ENCODE results near the gene RDH14. TPM values are rescaled to one million over a fixed set of nuclear protein-coding genes. Genes with fewer than 3 reads are reported as not detected.
A peak's percentile ranks its signal among the peaks of the same experiment; 100 is the strongest.

RDH14 gene
- total and polyA plus RNA-seq, 4 donors: 10.8 to 32.3 (median 23.9) TPM

- peaks cover 0 to 21% of the 10 kb centered on the region in 2 donors for H3K4me1 ChIP-seq (ENCODE audit: control insufficient read depth in 1 of 2, insufficient read depth in 2 of 2, low read length in 2 of 2)
- peak overlapping the region in 1 of 2 donors; percentile 67 for H3K27ac ChIP-seq (ENCODE audit: low read depth in 1 of 2, low read length in 2 of 2)
- H3K27me3 ChIP-seq (ENCODE audit: control insufficient read depth in 1 of 2, insufficient read depth in 2 of 2, low read length in 1 of 2): no peaks in the 10 kb centered on the region
- H3K9me3 ChIP-seq (ENCODE audit: control insufficient read depth, low read length): no peaks in the 10 kb centered on the region
- 39 to 43% methylated on average over 3 of the region's 3 CpGs for WGBS, 2 donors
- DNase-seq (no peak), ATAC-seq (ENCODE audit: low FRiP score) (no peak)
- no peak overlapping the region for H3K4me3 ChIP-seq (ENCODE audit: low read length in 2 of 2)
- intact Hi-C loops (cut with DNase I): no loop called here
- H3K36me3 ChIP-seq (ENCODE audit: control insufficient read depth in 1 of 2, insufficient read depth in 2 of 2, low read length in 1 of 2): no peaks in the 10 kb centered on the region
Measured at GRCh38 chr2:18552351-18553077, 7.9 kb downstream of the RDH14 start.

GRCh38 chr2:18551623-18552022, 8.8 kb downstream of the RDH14 start:
- ATAC-seq (ENCODE audit: low FRiP score) (no peak), DNase-seq (no peak)
- Histone ChIP-seq H3K9me3 (ENCODE audit: control insufficient read depth, low read length) (no peaks in the 10 kb centered on the region), H3K4me3 (ENCODE audit: low read length in 2 of 2) (no peak overlapping the region), H3K27me3 (ENCODE audit: control insufficient read depth in 1 of 2, insufficient read depth in 2 of 2, low read length in 1 of 2) (no peaks in the 10 kb centered on the region), H3K36me3 (ENCODE audit: control insufficient read depth in 1 of 2, insufficient read depth in 2 of 2, low read length in 1 of 2) (no peaks in the 10 kb centered on the region), H3K27ac (ENCODE audit: low read depth in 1 of 2, low read length in 2 of 2) (peak overlapping the region in 1 of 2 donors; percentile 39), H3K4me1 (ENCODE audit: control insufficient read depth in 1 of 2, insufficient read depth in 2 of 2, low read length in 2 of 2) (peaks cover 0 to 18% of the 10 kb centered on the region in 2 donors)
- intact Hi-C loops (cut with DNase I): no loop called here
- 59 to 62% methylated on average over 2 of the region's 2 CpGs for WGBS, 2 donors

- intact Hi-C loops (cut with DNase I): no loop called here
- WGBS, 2 donors: 90% methylated on average over 1 of the region's 1 CpG
- Histone ChIP-seq H3K9me3 (ENCODE audit: control insufficient read depth, low read length) (no peaks in the 10 kb centered on the region), H3K4me1 (ENCODE audit: control insufficient read depth in 1 of 2, insufficient read depth in 2 of 2, low read length in 2 of 2) (peaks cover 0 to 18% of the 10 kb centered on the region in 2 donors), H3K27me3 (ENCODE audit: control insufficient read depth in 1 of 2, insufficient read depth in 2 of 2, low read length in 1 of 2) (no peaks in the 10 kb centered on the region), H3K27ac (ENCODE audit: low read depth in 1 of 2, low read length in 2 of 2) (no peak overlapping the region), H3K36me3 (ENCODE audit: control insufficient read depth in 1 of 2, insufficient read depth in 2 of 2, low read length in 1 of 2) (no peaks in the 10 kb centered on the region), H3K4me3 (ENCODE audit: low read length in 2 of 2) (no peak overlapping the region)
- DNase-seq (no peak), ATAC-seq (ENCODE audit: low FRiP score) (no peak)
Measured at GRCh38 chr2:18551169-18551568, 9.3 kb downstream of the RDH14 start.

GRCh38 chr2:18550433-18550832, 10.0 kb downstream of the RDH14 start:
- Histone ChIP-seq H3K36me3 (ENCODE audit: control insufficient read depth in 1 of 2, insufficient read depth in 2 of 2, low read length in 1 of 2) (no peaks in the 10 kb centered on the region), H3K4me3 (ENCODE audit: low read length in 2 of 2) (no peak overlapping the region), H3K4me1 (ENCODE audit: control insufficient read depth in 1 of 2, insufficient read depth in 2 of 2, low read length in 2 of 2) (peaks cover 0 to 18% of the 10 kb centered on the region in 2 donors), H3K27ac (ENCODE audit: low read depth in 1 of 2, low read length in 2 of 2) (no peak overlapping the region), H3K9me3 (ENCODE audit: control insufficient read depth, low read length) (no peaks in the 10 kb centered on the region), H3K27me3 (ENCODE audit: control insufficient read depth in 1 of 2, insufficient read depth in 2 of 2, low read length in 1 of 2) (no peaks in the 10 kb centered on the region)
- 38 to 40% methylated on average over 2 of the region's 2 CpGs for WGBS, 2 donors
- DNase-seq (no peak), ATAC-seq (ENCODE audit: low FRiP score) (no peak)
- intact Hi-C loops (cut with DNase I): no loop called here

GRCh38 chr2:18549083-18549482, 11.4 kb downstream of the RDH14 start:
- Histone ChIP-seq H3K9me3 (ENCODE audit: control insufficient read depth, low read length) (no peaks in the 10 kb centered on the region), H3K27me3 (ENCODE audit: control insufficient read depth in 1 of 2, insufficient read depth in 2 of 2, low read length in 1 of 2) (no peaks in the 10 kb centered on the region), H3K4me1 (ENCODE audit: control insufficient read depth in 1 of 2, insufficient read depth in 2 of 2, low read length in 2 of 2) (peaks cover 0 to 18% of the 10 kb centered on the region in 2 donors), H3K27ac (ENCODE audit: low read depth in 1 of 2, low read length in 2 of 2) (no peak overlapping the region), H3K4me3 (ENCODE audit: low read length in 2 of 2) (no peak overlapping the region), H3K36me3 (ENCODE audit: control insufficient read depth in 1 of 2, insufficient read depth in 2 of 2, low read length in 1 of 2) (no peaks in the 10 kb centered on the region)
- ATAC-seq (ENCODE audit: low FRiP score) (no peak), DNase-seq (no peak)
- 82 to 84% methylated on average over 2 of the region's 2 CpGs for WGBS, 2 donors
- intact Hi-C loops (cut with DNase I): no loop called here

- intact Hi-C loops (cut with DNase I): no loop called here
- H3K9me3 ChIP-seq (ENCODE audit: control insufficient read depth, low read length): no peaks in the 10 kb centered on the region
- 0 to 8% methylated on average over 1 of the region's 1 CpG for WGBS, 2 donors
- H3K36me3 ChIP-seq (ENCODE audit: control insufficient read depth in 1 of 2, insufficient read depth in 2 of 2, low read length in 1 of 2): no peaks in the 10 kb centered on the region
- DNase-seq (peak in 1 of 2 donors; percentile 45), ATAC-seq (ENCODE audit: low FRiP score) (no peak)
- H3K4me1 ChIP-seq (ENCODE audit: control insufficient read depth in 1 of 2, insufficient read depth in 2 of 2, low read length in 2 of 2): peaks cover 0 to 18% of the 10 kb centered on the region in 2 donors
- H3K27ac ChIP-seq (ENCODE audit: low read depth in 1 of 2, low read length in 2 of 2): no peak overlapping the region
- H3K4me3 ChIP-seq (ENCODE audit: low read length in 2 of 2): no peak overlapping the region
- no peaks in the 10 kb centered on the region for H3K27me3 ChIP-seq (ENCODE audit: control insufficient read depth in 1 of 2, insufficient read depth in 2 of 2, low read length in 1 of 2)
Measured at GRCh38 chr2:18548621-18549020, 11.8 kb downstream of the RDH14 start.

GRCh38 chr2:18546567-18546966, 13.9 kb downstream of the RDH14 start:
- no peak overlapping the region for H3K27ac ChIP-seq (ENCODE audit: low read depth in 1 of 2, low read length in 2 of 2)

GRCh38 chr2:18545384-18545783, 15.1 kb downstream of the RDH14 start:
- intact Hi-C loops (cut with DNase I): no loop called here
- Histone ChIP-seq H3K36me3 (ENCODE audit: control insufficient read depth in 1 of 2, insufficient read depth in 2 of 2, low read length in 1 of 2) (no peaks in the 10 kb centered on the region), H3K27me3 (ENCODE audit: control insufficient read depth in 1 of 2, insufficient read depth in 2 of 2, low read length in 1 of 2) (no peaks in the 10 kb centered on the region), H3K4me1 (ENCODE audit: control insufficient read depth in 1 of 2, insufficient read depth in 2 of 2, low read length in 2 of 2) (peaks cover 0 to 4% of the 10 kb centered on the region in 2 donors), H3K4me3 (ENCODE audit: low read length in 2 of 2) (no peak overlapping the region), H3K27ac (ENCODE audit: low read depth in 1 of 2, low read length in 2 of 2) (no peak overlapping the region), H3K9me3 (ENCODE audit: control insufficient read depth, low read length) (no peaks in the 10 kb centered on the region)
- ATAC-seq (ENCODE audit: low FRiP score) (no peak), DNase-seq (no peak)
- WGBS, 2 donors: 65 to 68% methylated on average over 4 of the region's 4 CpGs

More at GRCh38 chr2:18546567-18546966, 13.9 kb downstream of the RDH14 start:
- intact Hi-C loops (cut with DNase I): no loop called here
- DNase-seq (no peak), ATAC-seq (ENCODE audit: low FRiP score) (no peak)
- WGBS, 2 donors: 69 to 87% methylated on average over 2 of the region's 2 CpGs
- no peak overlapping the region for H3K4me3 ChIP-seq (ENCODE audit: low read length in 2 of 2)
- no peaks in the 10 kb centered on the region for H3K27me3 ChIP-seq (ENCODE audit: control insufficient read depth in 1 of 2, insufficient read depth in 2 of 2, low read length in 1 of 2)
- H3K4me1 ChIP-seq (ENCODE audit: control insufficient read depth in 1 of 2, insufficient read depth in 2 of 2, low read length in 2 of 2): peaks cover 0 to 4% of the 10 kb centered on the region in 2 donors
- H3K36me3 ChIP-seq (ENCODE audit: control insufficient read depth in 1 of 2, insufficient read depth in 2 of 2, low read length in 1 of 2): no peaks in the 10 kb centered on the region
- H3K9me3 ChIP-seq (ENCODE audit: control insufficient read depth, low read length): no peaks in the 10 kb centered on the region

GRCh38 chr2:18544171-18544570, 16.3 kb downstream of the RDH14 start:
- H3K9me3 ChIP-seq (ENCODE audit: control insufficient read depth, low read length): no peaks in the 10 kb centered on the region
- no peak for DNase-seq
- H3K4me1 ChIP-seq (ENCODE audit: control insufficient read depth in 1 of 2, insufficient read depth in 2 of 2, low read length in 2 of 2): peaks cover 0 to 4% of the 10 kb centered on the region in 2 donors
- no peak for ATAC-seq (ENCODE audit: low FRiP score)
- no peak overlapping the region for H3K4me3 ChIP-seq (ENCODE audit: low read length in 2 of 2)
- WGBS, 2 donors: 93 to 94% methylated on average over 3 of the region's 3 CpGs
- H3K27me3 ChIP-seq (ENCODE audit: control insufficient read depth in 1 of 2, insufficient read depth in 2 of 2, low read length in 1 of 2): no peaks in the 10 kb centered on the region
- no peak overlapping the region for H3K27ac ChIP-seq (ENCODE audit: low read depth in 1 of 2, low read length in 2 of 2)
- no peaks in the 10 kb centered on the region for H3K36me3 ChIP-seq (ENCODE audit: control insufficient read depth in 1 of 2, insufficient read depth in 2 of 2, low read length in 1 of 2)
- intact Hi-C loops (cut with DNase I): loop anchor here in 1 of 2 donors (5.0 kb wide), 1 partner anchor 918 kb away; no protein-coding TSS in a partner anchor

Measured in aorta (tissue), 5 donors.